Embryonic facial prominence (tissue), 1 donor: ENCODE data around the gene RGS7.
"Not testable (repeated sequence)": the region's sequence is repeated elsewhere in the genome, so short reads cannot be mapped to it uniquely, and the experiment has no call there.

ENCODE experiments used
- DNase-seq: peaks from one replicate; pipeline ENCODE4 v3.0.0-alpha.2; 2016; ENCODE audit errors: extremely low spot score

The RGS7 gene

DNA sequence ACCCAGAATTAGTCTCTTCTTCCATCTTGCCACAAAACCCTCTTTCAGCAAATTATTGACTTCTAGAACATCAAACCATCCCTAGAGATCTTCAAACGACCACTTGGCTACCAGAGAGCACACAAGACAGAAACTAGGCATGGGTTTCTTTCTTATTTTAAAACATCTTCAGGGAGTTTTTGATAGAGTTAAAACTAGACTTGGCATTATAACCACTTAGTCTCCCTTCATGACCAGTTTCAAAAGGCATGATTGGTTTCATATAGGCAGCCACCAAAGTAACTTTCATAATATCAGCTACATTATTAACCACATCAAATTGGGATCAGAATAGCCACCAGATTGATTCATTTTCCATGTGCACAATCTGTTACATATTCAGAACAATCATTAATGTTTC lies 376.7 kb downstream of the RGS7 start:
- DNase-seq, result no peak

DNA sequence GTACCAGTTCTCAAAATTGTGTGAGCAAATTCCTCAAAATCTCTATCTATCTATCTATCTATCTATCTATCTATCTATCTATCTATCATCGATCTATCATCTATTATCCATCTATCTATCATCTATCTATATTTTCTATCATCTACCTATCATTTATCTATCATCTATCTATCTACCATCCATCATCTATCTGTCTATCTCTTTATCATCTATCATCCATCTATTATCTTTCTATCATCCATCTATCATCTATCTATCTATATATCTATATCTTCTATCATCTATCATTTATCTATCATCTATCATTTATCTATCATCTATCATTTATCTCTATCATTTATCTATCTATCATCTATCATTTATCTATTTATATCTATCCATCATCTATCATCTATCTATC lies 380.3 kb downstream of the RGS7 start:
- no peak for DNase-seq

DNA sequence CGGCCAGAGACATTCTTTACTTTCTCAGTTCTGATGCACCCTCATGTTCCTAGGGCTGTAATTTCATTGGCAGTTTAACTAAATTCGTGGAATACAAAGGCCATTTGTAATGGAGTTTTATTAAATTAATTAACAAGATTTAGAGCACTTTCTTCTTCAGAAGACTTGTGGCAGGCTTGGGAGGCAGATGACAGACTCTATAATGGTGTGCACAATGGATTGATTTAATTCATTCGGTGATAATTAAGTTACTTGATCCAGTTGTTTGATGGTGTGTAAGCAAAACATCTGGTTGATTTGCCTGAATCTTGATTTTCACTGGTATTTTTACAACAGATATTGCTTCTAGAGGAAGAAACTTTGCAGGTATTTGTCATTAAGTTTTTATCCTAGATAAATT lies 383.1 kb downstream of the RGS7 start:
- no peak for DNase-seq

DNA sequence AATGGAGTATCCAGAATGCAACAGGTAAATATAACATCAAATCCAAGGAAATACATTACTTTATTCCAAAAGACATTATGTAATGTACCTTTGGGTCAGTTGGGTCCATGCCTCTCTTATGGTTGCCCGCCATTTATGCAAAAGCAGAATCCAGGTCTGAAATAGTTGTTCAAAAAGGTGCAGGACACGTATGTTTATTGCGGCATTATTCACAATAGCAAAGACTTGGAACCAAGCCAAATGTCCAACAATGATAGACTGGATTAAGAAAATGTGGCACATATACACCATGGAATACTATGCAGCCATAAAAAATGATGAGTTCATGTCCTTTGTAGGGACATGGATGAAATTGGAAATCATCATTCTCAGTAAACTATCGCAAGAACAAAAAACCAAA lies 384.9 kb downstream of the RGS7 start:
- DNase-seq, result not testable (repeated sequence)

DNA sequence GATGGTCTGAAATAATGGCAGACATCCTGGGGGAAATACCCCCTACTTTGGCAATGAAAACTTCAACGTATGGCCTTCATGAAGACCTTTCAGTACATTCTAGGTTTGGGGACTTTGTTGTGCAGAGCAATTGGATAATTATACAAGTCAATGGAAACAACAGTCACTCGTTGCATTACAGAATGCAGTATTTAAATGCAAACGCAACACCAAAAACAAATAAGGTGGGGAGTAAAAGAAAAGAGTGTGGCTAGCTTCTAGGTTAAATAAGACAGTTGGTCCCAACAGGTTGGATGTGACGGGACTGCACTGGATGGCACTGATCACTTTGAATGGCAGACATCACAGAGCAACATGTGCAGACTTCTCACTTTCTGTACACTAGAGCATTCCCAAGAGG lies 386.8 kb downstream of the RGS7 start:
- DNase-seq, result no peak

DNA sequence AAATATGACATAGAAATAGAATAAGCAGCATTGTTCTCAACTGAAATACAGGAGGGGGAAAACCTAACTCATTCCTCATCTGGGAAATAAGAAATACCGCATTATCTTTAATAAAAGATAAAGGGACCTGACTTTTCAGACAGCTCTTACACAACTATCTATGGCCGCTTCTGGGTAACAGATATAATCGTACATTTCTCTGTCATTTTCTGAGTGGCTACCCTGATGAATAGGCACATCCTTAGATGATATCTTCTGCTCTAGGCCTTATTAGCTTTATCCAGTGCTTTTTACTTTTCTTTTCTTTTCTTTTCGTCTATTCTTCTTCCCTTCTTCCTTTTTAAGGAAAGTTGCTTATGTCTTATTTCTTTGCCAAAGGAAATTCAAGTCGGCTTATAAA lies 388.1 kb downstream of the RGS7 start:
- no peak for DNase-seq

DNA sequence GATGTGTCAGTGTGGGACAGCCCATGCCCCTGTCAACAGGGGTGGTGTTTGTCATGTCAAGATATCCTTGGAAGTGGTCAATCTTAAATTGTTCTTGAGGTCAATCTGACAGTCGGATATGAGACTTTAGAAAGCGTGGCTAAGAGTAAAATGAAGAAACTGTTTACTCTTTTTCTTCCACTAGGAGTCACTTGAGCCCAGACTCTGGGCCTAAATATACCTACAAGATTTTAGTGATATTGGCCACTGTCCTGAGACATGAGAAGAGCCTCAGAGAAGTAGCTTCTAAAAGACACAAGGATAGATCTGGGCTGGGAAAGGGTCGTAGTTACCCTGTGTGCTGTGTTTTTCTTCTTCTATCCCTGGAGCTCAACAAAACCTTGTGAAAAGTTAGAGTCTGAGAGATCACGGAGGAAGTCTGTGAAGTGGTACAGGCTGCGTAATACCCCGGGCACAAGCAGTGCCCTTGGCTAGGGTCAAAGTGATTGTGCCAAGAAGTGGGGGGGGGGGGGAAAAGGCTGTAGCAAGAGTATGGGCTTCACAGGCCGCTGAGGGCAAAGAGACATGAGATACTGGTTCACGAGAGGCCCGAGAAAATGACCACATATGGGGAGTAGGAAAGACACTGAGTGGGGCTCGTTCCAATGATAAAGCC lies 389.8 kb downstream of the RGS7 start:
- DNase-seq, result no peak

DNA sequence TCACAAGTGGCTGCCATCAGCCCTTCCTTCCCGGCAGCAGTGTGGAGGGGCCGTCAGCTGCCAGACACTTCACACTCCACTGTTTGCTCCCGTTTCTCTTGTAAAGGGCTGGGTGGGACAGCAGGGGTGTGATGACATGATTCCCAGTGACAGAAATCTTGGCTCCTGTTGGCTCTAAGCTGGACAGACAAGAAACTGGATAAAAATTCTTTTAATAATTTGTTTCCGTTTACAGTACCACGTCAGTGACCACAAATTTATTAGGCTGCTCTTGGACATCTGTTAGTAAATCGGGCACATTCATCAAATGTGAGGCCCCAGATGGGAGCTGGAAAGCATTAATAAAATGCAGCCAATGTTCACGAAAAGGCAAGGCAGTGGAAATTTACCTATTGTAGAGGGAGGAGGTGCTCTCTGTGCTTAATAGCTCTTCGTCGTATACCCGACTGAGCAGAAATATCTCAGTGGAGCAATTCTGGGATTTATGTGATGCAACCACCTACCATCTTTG lies 391.4 kb downstream of the RGS7 start:
- no peak for DNase-seq

DNA sequence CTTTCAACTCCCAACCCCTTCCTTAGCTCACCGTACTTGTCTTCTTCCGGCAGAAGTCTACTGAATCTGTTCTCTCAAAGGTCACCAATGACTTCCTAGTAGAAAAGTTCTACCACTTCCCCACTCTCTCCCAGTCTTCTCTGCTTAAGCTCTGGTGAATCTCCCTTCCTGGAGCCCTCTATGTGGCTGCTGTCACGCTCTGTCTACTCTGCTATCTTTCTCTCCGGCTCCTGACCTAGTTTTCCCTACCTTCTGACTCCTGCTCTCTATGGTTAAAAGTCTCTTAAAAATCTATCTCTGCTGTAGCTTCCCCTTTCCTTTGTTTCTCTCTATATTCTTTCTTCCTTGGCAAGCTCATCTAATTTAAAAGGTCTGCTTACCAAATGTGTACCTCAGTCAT lies 394.9 kb downstream of the RGS7 start:
- no peak for DNase-seq

DNA sequence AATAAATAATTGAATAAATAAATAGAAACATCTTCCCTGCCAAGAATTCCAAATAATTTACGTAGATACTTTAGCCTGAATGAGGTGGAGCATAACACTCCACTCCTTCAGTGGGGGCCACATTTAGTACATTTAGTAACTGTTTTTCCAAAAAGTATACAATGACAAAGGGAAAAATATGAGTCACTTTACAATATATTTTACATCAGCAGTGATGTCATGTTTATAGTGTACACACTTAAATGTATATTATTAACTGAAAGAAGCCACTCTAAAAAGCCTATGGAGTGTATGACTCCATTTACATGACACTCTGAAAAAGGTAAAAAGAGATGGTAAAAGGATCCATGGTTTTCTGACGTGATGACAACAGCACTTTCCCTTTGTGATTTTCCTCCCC lies 400.6 kb downstream of the RGS7 start:
- no peak for DNase-seq

DNA sequence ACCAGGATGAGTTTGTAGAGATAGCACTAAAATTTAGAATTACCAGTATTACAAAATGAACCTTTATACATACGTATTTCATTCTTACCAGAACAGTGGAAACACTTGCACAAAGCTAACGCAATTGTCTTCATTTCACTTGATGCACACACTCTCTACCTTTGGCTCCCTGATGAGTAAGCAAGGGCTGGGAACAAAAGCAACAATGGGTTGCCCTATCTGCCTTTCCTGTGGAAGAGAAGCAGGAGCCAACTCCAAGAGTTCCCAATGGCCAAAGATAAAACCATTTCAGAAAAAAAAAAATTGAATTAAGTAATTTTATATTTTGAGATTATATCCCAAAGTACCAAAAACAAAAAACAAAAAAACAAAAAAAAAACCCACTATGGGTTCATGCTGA lies 401.0 kb downstream of the RGS7 start:
- no peak for DNase-seq

DNA sequence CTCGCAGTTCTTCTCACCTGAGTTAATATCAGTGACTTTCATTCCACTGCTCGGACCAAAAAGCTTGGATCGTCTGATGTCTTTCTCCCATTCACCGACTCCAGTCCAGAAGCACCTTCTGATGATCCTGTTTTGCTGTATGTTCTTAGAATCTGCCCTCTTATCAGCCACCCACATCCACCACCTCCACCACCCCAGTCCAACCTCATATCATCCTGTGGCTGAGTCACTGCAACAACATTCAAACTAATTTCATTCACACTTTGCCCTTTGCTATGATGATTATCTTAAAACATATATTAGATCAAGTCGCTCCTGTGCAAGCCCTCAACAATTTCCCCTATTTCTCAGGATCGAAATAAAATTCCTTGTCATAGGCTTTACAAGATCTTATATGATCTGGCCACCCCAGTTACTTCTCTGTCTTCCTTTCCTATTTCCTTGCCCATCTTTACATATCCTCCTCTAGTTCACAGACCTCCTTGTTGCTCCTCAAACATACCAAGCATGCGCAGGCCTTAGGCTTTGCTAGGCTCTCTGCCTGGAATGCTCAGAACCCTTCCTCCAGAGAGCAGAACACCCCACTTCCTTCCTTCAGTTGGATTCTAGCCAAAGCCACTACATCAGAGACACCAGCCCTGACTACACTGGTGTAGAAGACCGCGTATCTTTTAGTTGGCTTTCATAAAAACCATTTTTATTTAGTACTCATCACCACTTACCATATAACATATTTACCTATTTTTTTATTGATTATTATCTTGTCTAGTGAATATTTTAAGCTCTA lies 409.4 kb downstream of the RGS7 start:
- no peak for DNase-seq

DNA sequence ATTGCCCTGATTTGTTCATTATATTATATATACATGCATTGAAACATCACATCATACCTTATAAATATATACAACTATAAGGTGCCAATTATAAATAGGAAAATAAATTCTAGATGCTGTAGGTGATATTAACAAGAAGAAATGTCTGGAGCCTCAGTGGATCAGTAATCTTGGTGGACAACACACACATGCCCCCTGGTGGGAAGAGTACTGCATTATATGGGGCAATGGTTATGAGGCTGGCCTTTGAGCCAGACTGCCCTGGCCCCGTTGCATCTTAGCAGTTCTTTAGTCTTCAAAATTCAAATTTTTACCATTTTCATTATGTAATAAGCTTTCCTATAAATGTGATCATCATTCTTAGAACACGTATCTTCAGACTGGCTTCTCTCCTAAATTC lies 410.1 kb downstream of the RGS7 start:
- no peak for DNase-seq

DNA sequence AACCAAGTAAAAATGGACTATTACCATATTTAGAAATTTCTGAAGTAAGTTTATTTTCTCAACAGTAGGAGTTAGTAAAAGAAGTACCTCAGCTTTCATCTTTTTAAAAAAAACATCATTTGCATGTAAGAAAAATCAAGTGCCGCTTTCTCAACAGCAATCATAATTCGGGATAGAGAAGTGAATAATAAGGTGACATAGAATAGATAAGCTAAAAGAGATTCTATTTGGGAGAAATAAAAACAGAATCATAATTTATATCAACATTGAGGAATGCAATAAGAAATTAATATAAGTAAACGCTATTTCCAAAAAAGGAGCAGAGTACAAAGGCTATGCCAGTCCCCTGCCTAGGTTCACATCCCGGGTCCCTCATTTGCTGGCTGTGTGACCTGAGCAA lies 414.1 kb downstream of the RGS7 start:
- no peak for DNase-seq

DNA sequence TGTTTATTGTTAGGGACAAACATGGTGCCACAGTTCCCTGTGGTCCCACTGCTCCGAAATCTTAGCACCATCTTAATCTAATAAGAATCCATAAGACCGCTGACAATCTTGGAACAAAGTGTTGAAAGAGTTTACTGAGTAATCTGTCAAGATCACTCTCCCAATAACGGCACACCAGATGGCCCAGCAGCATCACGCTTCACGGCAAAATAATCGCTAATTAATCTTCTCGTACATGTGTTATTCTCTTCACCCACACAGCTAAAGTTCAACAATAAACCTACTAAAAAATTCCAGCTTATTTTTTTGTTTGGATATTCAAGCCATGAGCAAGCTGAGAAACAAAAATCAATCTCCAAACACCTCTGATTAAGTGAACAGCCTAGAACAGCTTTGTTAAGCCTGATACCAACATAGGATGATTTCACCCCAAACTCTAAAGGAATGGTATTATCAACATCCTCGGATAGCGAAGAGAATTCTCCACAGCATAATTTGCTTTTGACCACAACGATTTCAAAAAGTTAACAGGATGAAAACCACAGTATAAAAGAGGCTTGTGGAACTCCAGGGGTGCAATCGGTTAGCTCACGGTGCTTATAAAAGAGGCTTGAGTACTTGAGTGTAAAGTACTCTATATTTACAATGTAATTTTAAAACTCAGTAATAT lies 415.2 kb downstream of the RGS7 start:
- DNase-seq, result no peak

DNA sequence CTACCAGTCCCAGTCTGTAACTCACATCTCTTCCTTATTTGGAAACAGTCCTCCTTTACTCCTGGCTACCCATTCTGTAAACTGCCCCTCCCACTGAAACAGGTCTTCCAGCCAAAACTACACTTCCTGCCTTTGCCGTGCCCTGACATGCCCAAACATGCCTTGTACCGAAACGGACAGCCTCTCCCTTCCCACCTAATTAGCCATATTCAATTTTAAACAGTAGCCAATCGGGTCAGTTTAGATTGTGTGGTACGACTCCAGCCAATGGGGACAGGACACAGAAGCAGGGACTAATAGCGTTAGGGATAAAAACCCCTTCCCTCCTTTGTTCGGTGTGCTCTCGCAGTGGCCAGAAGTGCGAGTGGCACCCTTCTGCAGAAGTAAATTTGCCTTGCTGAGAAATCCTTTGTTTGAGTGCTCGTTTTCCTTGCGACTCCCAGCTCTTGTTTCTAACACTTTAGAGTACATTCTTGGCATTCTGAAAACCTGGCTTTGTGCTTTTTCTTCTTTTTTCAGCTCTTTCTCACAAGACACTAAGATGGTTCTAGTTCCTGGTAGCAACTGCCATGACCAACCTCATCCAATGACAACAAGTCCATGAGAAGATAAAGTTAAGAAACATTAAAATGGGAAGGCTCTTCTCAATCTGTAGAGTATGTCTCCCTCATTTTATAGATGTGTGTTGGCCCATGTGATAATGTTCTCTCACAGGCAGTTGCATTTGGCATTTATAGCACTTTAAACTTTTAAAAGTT lies 419.9 kb downstream of the RGS7 start:
- DNase-seq, result no peak

DNA sequence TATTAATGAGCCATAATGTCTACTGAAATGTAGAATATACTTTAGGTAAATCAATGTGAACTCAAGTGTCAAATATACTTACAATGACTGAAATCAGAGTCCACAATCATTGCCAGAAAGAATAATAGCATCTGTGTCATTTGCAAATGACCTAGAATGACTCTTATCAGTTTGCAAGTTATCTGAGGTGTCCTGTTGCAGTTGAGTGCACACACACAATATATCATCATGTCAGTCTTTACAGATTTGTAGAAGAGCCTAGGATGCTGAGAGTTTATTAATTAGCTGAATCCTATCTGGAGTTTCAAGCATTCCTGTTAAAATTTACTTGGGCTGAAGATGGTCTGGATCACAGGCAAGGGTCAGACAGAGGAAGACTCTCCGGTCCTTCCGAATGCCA lies 421.1 kb downstream of the RGS7 start:
- no peak for DNase-seq

DNA sequence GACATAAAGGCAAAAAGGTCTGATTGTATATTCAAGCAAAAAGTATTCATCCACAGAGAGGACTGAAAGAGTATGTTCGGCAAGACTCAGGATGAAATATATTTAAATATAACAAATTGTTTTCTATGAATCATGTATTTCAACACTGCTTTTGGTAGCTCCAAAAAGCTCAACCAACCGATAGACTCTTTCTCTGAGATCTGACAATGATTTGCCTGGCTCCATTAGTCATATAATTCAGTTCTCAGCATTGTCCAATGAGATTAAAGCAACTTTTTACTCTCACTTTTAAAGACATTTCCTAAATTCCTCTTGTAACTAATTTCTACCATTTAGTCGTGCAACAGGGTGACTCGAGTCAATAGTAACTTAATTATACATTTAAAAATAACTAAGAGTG lies 426.0 kb downstream of the RGS7 start:
- no peak for DNase-seq

DNA sequence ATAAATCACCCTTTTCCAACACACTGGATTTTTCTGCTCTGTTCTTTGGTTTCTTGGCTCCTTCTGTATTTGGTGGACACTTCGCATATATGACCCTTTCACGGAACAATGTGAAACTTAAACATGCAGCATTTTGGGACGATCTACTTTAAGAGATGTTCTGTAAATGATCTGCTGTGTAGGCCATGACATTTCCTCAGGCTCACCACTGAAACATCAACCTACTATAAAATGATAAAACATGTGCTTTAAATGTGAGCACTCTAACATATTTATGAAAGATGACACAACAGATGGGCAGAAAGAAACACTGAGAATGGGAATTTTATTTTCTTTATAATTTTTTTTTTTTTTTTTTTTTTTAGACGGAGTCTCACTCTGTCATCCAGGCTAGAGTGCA lies 428.7 kb downstream of the RGS7 start:
- no peak for DNase-seq

DNA sequence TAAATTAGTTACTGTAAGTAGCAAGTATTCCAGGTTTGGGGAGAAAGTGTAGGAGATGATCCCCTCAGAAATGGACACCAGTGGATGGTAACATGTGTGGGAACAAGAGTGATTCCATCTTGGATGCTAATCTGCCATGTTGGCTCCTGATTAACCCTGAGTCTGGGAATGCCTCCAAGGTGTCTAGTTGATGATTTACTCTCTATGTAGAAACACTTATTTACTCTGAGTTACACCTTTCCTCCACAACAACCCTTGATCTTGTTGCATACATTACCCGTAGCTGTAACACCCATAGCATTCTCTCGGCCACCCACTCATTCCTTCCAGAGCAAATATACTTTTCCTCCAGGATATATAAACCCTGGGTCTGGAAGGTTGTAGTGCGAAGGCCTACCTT lies 429.2 kb downstream of the RGS7 start:
- no peak for DNase-seq

DNA sequence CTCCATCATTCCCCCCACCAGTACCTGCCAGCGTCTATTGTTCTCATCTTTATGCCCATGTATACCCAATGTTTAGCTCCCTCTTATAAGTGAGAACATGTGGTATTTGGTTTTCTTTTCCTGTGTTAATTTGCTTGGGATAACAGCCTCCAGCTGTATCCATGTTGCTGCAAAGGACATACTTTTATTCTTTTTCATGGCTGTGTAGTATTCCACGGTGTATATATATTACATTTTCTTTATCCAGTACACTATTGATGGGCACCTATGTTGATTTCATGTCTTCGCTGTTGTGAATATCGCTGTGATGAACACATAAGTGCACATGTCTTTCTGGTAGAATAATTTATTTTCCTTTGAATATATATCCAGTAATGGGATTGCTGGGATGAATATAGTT lies 431.7 kb downstream of the RGS7 start:
- no peak for DNase-seq

DNA sequence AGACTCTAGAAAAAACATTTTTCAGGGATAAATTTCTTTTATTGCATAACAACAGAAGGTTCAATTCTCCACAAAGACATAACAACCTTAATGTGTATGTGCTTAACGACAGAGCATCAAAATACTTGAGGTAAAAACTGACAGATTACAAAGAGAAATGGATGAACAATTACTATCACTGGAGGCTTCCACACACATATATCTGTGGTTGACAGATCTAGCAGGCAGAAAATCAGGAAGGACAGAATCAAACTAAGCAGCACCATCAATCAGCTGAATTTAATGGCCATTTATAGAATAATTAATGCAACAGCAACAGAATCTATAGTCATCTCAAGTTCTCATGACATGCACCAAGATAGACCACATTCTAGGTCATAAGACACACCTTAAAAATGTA lies 439.0 kb downstream of the RGS7 start:
- DNase-seq, result no peak
